BJ (cell line): Measurements from ENCODE around the gene PLEKHA8. TPM values are rescaled to one million over a fixed set of nuclear protein-coding genes. Genes with fewer than 3 reads are reported as not detected.

ENCODE experiments used
- CTCF ChIA-PET: fragments of 350-600 bp; formaldehyde crosslinking; extraction: SDS; loops from one replicate; lab custom pipeline; 2021; ENCODE audit warnings: antibody characterized with exemption, inconsistent platforms; lab: Yijun Ruan, JAX
- POLR2A ChIA-PET: fragments of 300-600 bp; sonication (Branson Sonifier 250); formaldehyde crosslinking; extraction: SDS; loops from one replicate; lab custom pipeline; 2021; ENCODE audit warnings: antibody characterized with exemption; lab: Charles Lee
- DNase-seq: peaks from one replicate; pipeline ENCODE4 v3.0.0-alpha.2; 2011; ENCODE audit warnings: low read depth
- H3K27me3 ChIP-seq: 2 replicates; pipeline ENCODE4 v1.6.0; 2011; ENCODE audit warnings: low read length; ENCODE audit not compliant: control insufficient read depth, insufficient read depth
- H3K36me3 ChIP-seq: 2 replicates; pipeline ENCODE4 v1.5.1; 2011; ENCODE audit warnings: low read length; ENCODE audit not compliant: control insufficient read depth, insufficient read depth
- H3K4me3 ChIP-seq: 2 replicates; pipeline ENCODE4 v1.5.1; 2011; ENCODE audit warnings: low read depth, mild to moderate bottlenecking, control low read depth, low read length
- CTCF ChIP-seq: IDR thresholded peaks from 2 replicates; pipeline ENCODE4 v1.5.1; 2011; ENCODE audit warnings: low read depth, mild to moderate bottlenecking, control low read depth, inconsistent platforms, low read length, moderate library complexity; ENCODE audit not compliant: insufficient read depth
- polyA plus RNA-seq: library from polyadenylated mRNA; depleted of rRNA; stranded (reverse); fragments of >200 nt; gene quantifications from 2 replicates; pipeline ENCODE4 v1.2.3, GENCODE V29; 2011

The PLEKHA8 gene
- polyA plus RNA-seq, 1 experiment = 4.2 TPM

GRCh38 chr7:30143748-30144251 is 115.6 kb downstream of the PLEKHA8 start:
- CTCF ChIA-PET = interaction anchor here (1.3 kb wide), 1 partner anchor 8 kb away, joined by 3 read pairs; no protein-coding TSS in a partner anchor

GRCh38 chr7:30144657-30145306 is 116.6 kb downstream of the PLEKHA8 start:
- POLR2A ChIA-PET = no interaction called here
- CTCF ChIA-PET = interaction anchor here (1.3 kb wide), 1 partner anchor 9 kb away, joined by 3 read pairs; no protein-coding TSS in a partner anchor
- Histone ChIP-seq H3K36me3 (peaks cover under 1% of the 10 kb centered on the region; the same call in 1 of the 2 replicates), H3K4me3 (no peak overlapping the region), H3K27me3 (no peaks in the 10 kb centered on the region)
- no peak for TF ChIP-seq CTCF
- no peak for DNase-seq

More at GRCh38 chr7:30143748-30144251, 115.6 kb downstream of the PLEKHA8 start:
- DNase-seq = no peak
- no peaks in the 10 kb centered on the region for H3K36me3 ChIP-seq
- POLR2A ChIA-PET = no interaction called here
- no peak for TF ChIP-seq CTCF
- H3K27me3 ChIP-seq = no peaks in the 10 kb centered on the region
- H3K4me3 ChIP-seq = no peak overlapping the region

- Histone ChIP-seq H3K4me3 (no peak overlapping the region), H3K27me3 (no peaks in the 10 kb centered on the region), H3K36me3 (peaks cover 1% of the 10 kb centered on the region; the same call in 1 of the 2 replicates)
- POLR2A ChIA-PET = no interaction called here
- CTCF ChIA-PET = interaction anchor here (0.9 kb wide), 1 partner anchor 128 kb away, joined by 3 read pairs; no protein-coding TSS in a partner anchor
- DNase-seq = no peak
- TF ChIP-seq CTCF = no peak
Observed at GRCh38 chr7:30145426-30145970, 117.3 kb downstream of the PLEKHA8 start.

GRCh38 chr7:30146127-30146612 is 118.0 kb downstream of the PLEKHA8 start:
- DNase-seq = no peak
- H3K36me3 ChIP-seq = peaks cover 1% of the 10 kb centered on the region; the same call in 1 of the 2 replicates
- CTCF ChIA-PET = interaction anchor here (0.9 kb wide), 1 partner anchor 127 kb away, joined by 3 read pairs; no protein-coding TSS in a partner anchor
- POLR2A ChIA-PET = no interaction called here
- H3K4me3 ChIP-seq = no peak overlapping the region
- no peaks in the 10 kb centered on the region for H3K27me3 ChIP-seq
- no peak for TF ChIP-seq CTCF

- CTCF ChIA-PET = interaction anchor here (1.3 kb wide), 1 partner anchor 17 kb away, joined by 3 read pairs; no protein-coding TSS in a partner anchor
- no peaks in the 10 kb centered on the region for H3K27me3 ChIP-seq
- DNase-seq = no peak
- H3K36me3 ChIP-seq = peaks cover 1% of the 10 kb centered on the region; the same call in 1 of the 2 replicates
- POLR2A ChIA-PET = no interaction called here
- H3K4me3 ChIP-seq = no peak overlapping the region
- no peak for TF ChIP-seq CTCF
Observed at GRCh38 chr7:30147223-30147622, 119.0 kb downstream of the PLEKHA8 start.
